Measurements from ENCODE around the gene RAPGEF1.

RAPGEF1 gene

GRCh38 chr9:131585375-131585774 lies 154.5 kb downstream of the RAPGEF1 start:
- DNase-seq (ENCODE audit: low read depth) = no peak

GRCh38 chr9:131584858-131585257 lies 155.0 kb downstream of the RAPGEF1 start:
- no peak for DNase-seq (ENCODE audit: low read depth)

- no peak for DNase-seq (ENCODE audit: low read depth)
Measured at GRCh38 chr9:131583836-131584555, 155.9 kb downstream of the RAPGEF1 start.

- DNase-seq (ENCODE audit: low read depth) = no peak
Measured at GRCh38 chr9:131583337-131583645, 156.6 kb downstream of the RAPGEF1 start.

GRCh38 chr9:131582466-131583336 lies 157.2 kb downstream of the RAPGEF1 start:
- no peak for DNase-seq (ENCODE audit: low read depth)

GRCh38 chr9:131582056-131582455 lies 157.8 kb downstream of the RAPGEF1 start:
- no peak for DNase-seq (ENCODE audit: low read depth)

GRCh38 chr9:131580358-131580757 lies 159.5 kb downstream of the RAPGEF1 start:
- DNase-seq (ENCODE audit: low read depth) = no peak

GRCh38 chr9:131579789-131580211 lies 160.1 kb downstream of the RAPGEF1 start:
- DNase-seq (ENCODE audit: low read depth) = no peak

GRCh38 chr9:131578731-131579504 lies 161.0 kb downstream of the RAPGEF1 start:
- DNase-seq (ENCODE audit: low read depth) = no peak

- no peak for DNase-seq (ENCODE audit: low read depth)
Measured at GRCh38 chr9:131578021-131578420, 161.9 kb downstream of the RAPGEF1 start.

GRCh38 chr9:131577005-131578000 lies 162.6 kb downstream of the RAPGEF1 start:
- no peak for DNase-seq (ENCODE audit: low read depth)

- no peak for DNase-seq (ENCODE audit: low read depth)
Measured at GRCh38 chr9:131575946-131576853, 163.7 kb downstream of the RAPGEF1 start.

GRCh38 chr9:131574730-131575640 lies 164.9 kb downstream of the RAPGEF1 start:
- DNase-seq (ENCODE audit: low read depth) = no peak

GRCh38 chr9:131567910-131568309 lies 172.0 kb downstream of the RAPGEF1 start:
- DNase-seq (ENCODE audit: low read depth) = no peak

- no peak for DNase-seq (ENCODE audit: low read depth)
Measured at GRCh38 chr9:131566158-131566557, 173.7 kb downstream of the RAPGEF1 start.

GRCh38 chr9:131565369-131565768 lies 174.5 kb downstream of the RAPGEF1 start:
- no peak for DNase-seq (ENCODE audit: low read depth)

- DNase-seq (ENCODE audit: low read depth) = no peak
Measured at GRCh38 chr9:131562032-131562959, 177.6 kb downstream of the RAPGEF1 start.

- no peak for DNase-seq (ENCODE audit: low read depth)
Measured at GRCh38 chr9:131559421-131560000, 180.4 kb downstream of the RAPGEF1 start.

Measured in stimulated activated CD8-positive, alpha-beta memory T cell treated with anti-CD3 and anti-CD28 coated beads, Interleukin-15, amount 100 ng/mL, for 24 hours (primary cell).